Ovary (tissue), 9 donors: ENCODE results near the gene ACKR4. TPM values are rescaled to one million over a fixed set of nuclear protein-coding genes. Genes with fewer than 3 reads are reported as not detected.

ENCODE experiments used
- DNase-seq, 5 donors: peaks; one replicate each; pipeline ENCODE4 v3.0.0-alpha.2; 2019 to 2020
- H3K27ac ChIP-seq, 2 donors: fragments of 200-600 bp; one replicate each; pipeline versions ENCODE4 v1.5.1 to v1.8.0; 2019 to 2022
- H3K27me3 ChIP-seq: fragments of 200-600 bp; one replicate; pipeline ENCODE4 v1.8.0; 2022
- H3K36me3 ChIP-seq: fragments of 200-600 bp; sonication (generic); one replicate; pipeline ENCODE4 v1.5.1; 2019
- H3K4me1 ChIP-seq: one replicate; pipeline ENCODE4 v1.8.1; 2013; ENCODE audit warnings: mild to moderate bottlenecking, moderate library complexity; ENCODE audit not compliant: insufficient read depth
- H3K4me3 ChIP-seq: fragments of 200-600 bp; sonication (generic); one replicate; pipeline ENCODE4 v1.5.1; 2017
- H3K9me3 ChIP-seq, 2 donors: fragments of 200-600 bp in 1 of 2; sonication (generic) in 1 of 2; one replicate each; pipeline versions ENCODE4 v1.5.1 to v1.8.1; 2013 to 2019; ENCODE audit warnings: mild to moderate bottlenecking in 1 of 2, moderate library complexity in 1 of 2
- EP300 ChIP-seq: sonication (generic); formaldehyde crosslinking; IDR thresholded peaks from one replicate; pipeline ENCODE4 v1.6.1; 2017; ENCODE audit warnings: antibody characterized with exemption
- POLR2A ChIP-seq: fragments of 450-650 bp; IDR thresholded peaks from one replicate; pipeline ENCODE4 v1.6.1; 2017; ENCODE audit warnings: antibody characterized with exemption, mild to moderate bottlenecking, moderate library complexity
- WGBS, 3 donors: extraction: QIAGEN DNeasy Blood & Tissue Kit in 1 of 3; methylation state at CpG; one replicate each; pipeline versions ENCODE4 v1.1.5 to v1.1.7; 2013 to 2017; 5-methylcytosine and 5-hydroxymethylcytosine counted together
- intact Hi-C, 4 donors: fragments of 100-400 bp; cut with DNase I; formaldehyde crosslinking; loops; one replicate each; pipeline versions ENCODE4 v1.11.0 to v1.15.1; 2022 to 2023
- polyA plus RNA-seq, 2 donors: library from polyadenylated mRNA; stranded (reverse); fragments of 200-250 nt in 1 of 2; fragments of 350-450 nt in 1 of 2; fragmentation: Illumina TruSeq in 1 of 2; extraction: RNeasy Lipid Tissue Mini Kit (QIAGEN cat#74804) in 1 of 2; gene quantifications; one replicate each; pipeline ENCODE4 v1.2.3, GENCODE V29; 2013 to 2014
- total RNA-seq, 7 donors: library from RNA; depleted of rRNA in 2 of 7; stranded (reverse); fragments of >200 nt in 2 of 7; fragmentation: NEBNext Ultra II Directional in 3 of 7; extraction: Animal tissue kit (Norgen Biotek cat#: 25700) in 3 of 7; gene quantifications; one replicate each; pipeline versions ENCODE4 v1.1.0 to v1.2.4, GENCODE V29; 2016 to 2023
- TF ChIP-seq, protein P1 (sequence below), 3 donors: fragments of 450-650 bp in 2 of 3; fragments of 200-600 bp in 1 of 3; IDR thresholded peaks; one replicate each; pipeline versions ENCODE4 v1.5.1 to v1.8.0; 2016 to 2022; ENCODE audit warnings: antibody characterized with exemption in 3 of 3, mild to moderate bottlenecking in 1 of 3
- donor health status: DM: no; HTN: no; CAD: no; lungs with moderate emphysema.
- donor health status: DM: no; HTN: no; CAD: no.
- donor health status: Bipolar disorder and iron deficiency.
- donor health status: DM: yes; HTN: yes; CAD: no.
- donor health status: DM: no; HTN: no; CAD: no.
- donor health status: DM: yes; HTN: yes; CAD: no.

The ACKR4 gene
- total and polyA plus RNA-seq, 9 donors: 0.17 to 5.4 (median 0.30) TPM

DNA sequence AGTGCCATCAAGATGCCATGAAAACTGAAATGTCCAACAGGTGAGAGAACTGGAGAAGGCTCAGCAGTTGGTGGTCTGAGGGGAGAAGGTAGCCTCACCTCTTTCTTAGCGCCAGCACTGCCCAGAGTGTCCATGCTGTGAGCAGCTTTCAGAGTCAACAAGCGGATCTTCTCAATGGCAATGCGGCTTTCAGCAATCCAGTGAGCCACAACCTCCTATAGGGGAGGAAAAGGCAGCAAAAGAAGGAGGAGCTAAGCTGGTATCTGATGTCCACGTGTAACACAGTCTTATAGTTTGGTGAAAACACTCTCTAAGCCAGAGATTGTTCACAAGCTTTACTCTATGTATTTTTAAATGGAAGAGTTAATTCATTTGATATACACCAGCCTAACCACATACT lies 36.1 kb upstream of the ACKR4 start:
- DNase-seq: no peak
- Histone ChIP-seq H3K27ac (no peak overlapping the region), H3K4me1 (no peaks in the 10 kb centered on the region), H3K27me3 (no peaks in the 10 kb centered on the region), H3K9me3 (no peaks in the 10 kb centered on the region), H3K36me3 (no peaks in the 10 kb centered on the region), H3K4me3 (no peak overlapping the region)
- TF ChIP-seq, protein P1, sequence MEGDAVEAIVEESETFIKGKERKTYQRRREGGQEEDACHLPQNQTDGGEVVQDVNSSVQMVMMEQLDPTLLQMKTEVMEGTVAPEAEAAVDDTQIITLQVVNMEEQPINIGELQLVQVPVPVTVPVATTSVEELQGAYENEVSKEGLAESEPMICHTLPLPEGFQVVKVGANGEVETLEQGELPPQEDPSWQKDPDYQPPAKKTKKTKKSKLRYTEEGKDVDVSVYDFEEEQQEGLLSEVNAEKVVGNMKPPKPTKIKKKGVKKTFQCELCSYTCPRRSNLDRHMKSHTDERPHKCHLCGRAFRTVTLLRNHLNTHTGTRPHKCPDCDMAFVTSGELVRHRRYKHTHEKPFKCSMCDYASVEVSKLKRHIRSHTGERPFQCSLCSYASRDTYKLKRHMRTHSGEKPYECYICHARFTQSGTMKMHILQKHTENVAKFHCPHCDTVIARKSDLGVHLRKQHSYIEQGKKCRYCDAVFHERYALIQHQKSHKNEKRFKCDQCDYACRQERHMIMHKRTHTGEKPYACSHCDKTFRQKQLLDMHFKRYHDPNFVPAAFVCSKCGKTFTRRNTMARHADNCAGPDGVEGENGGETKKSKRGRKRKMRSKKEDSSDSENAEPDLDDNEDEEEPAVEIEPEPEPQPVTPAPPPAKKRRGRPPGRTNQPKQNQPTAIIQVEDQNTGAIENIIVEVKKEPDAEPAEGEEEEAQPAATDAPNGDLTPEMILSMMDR (IDR thresholded peaks at IDR 0.05): no peak
- TF ChIP-seq EP300: no peak
- 82 to 85% (median 84%) methylated on average over 4 of the region's 4 CpGs for WGBS, 3 donors
- intact Hi-C loops: no loop called here

DNA sequence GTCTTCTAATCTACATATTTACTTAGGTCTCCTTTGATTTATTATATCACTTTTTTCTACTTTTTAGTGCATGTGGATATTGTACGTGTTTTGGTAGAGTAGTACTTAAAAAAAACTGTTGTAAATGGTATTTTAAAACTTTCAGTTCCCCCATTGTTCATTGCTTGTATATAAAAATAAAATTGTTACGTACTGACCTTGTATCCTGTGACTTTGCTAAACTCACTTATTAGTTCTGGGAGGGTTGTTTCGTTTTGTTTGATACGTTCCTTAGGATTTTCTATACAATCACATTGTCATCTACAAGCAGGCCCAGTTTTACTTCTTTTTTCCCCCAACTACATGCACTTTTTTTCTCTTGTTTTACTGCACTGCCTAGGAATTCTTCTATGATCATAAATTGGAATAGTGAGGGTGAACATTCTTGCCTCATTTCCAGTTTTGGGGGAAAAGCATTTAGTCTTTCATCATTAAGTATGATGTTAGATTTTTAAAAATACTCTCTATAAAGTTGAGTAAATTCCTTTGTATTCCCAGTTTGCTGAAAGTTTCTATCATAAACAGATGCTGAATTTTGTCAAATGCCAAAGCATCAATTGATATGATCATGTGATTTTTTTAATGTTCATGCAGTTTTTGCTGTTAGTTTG lies 33.5 kb upstream of the ACKR4 start:
- no peaks in the 10 kb centered on the region for H3K4me1 ChIP-seq
- H3K27ac ChIP-seq: no peak overlapping the region
- no peaks in the 10 kb centered on the region for H3K27me3 ChIP-seq
- no peak for DNase-seq
- TF ChIP-seq, protein P1 (IDR thresholded peaks at IDR 0.05): no peak
- TF ChIP-seq POLR2A (no peak), EP300 (no peak)
- no peak overlapping the region for H3K4me3 ChIP-seq
- intact Hi-C loops: no loop called here
- H3K36me3 ChIP-seq: no peaks in the 10 kb centered on the region
- H3K9me3 ChIP-seq: no peaks in the 10 kb centered on the region
- 82 to 94% (median 92%) methylated on average over 4 of the region's 4 CpGs for WGBS, 3 donors

DNA sequence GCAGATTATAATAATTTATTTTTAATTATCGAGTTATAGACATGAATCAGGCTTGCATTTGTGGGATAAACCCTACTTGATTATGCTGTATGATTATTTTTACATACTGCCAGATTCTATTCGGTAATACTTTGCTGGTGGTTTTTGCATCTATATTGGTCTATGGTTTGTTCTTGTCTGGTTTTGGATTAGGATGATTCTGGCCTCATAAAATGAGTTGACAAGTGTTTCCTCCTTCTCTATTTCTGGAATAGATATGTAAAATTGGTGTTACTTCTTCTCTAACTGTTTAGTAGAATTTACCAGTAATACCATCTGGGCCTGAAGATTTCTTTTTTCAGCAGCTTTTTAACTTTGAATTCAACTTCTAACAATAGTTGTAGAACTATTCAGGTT lies 33.0 kb upstream of the ACKR4 start:
- Histone ChIP-seq H3K4me1 (no peaks in the 10 kb centered on the region), H3K27ac (no peak overlapping the region), H3K9me3 (no peaks in the 10 kb centered on the region), H3K27me3 (no peaks in the 10 kb centered on the region), H3K4me3 (no peak overlapping the region), H3K36me3 (no peaks in the 10 kb centered on the region)
- WGBS, 3 donors: 81 to 98% (median 97%) methylated on average over 2 of the region's 2 CpGs
- intact Hi-C loops: no loop called here
- TF ChIP-seq, protein P1 (IDR thresholded peaks at IDR 0.05): no peak
- TF ChIP-seq EP300: no peak
- TF ChIP-seq POLR2A: no peak
- no peak for DNase-seq

DNA sequence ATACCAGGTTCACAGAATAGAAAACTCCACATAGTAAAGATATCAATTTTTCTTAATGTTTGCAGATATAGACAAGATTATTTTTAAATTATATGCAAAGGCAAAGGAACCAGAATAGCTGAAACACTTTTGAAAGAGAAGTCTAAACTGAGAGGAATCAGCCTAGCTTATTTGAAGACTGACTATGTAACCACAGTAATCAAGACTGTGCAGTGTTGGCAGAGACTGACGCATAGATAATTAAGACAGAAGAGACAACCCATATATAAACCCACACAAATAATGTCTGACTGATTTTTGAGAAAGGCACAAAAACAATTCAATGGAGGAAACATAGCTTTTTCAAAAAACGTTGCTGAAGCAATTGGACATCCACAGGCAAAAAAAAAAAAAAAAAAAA lies 28.6 kb upstream of the ACKR4 start:
- no peak for DNase-seq
- TF ChIP-seq POLR2A (no peak), EP300 (no peak)
- TF ChIP-seq, protein P1 (IDR thresholded peaks at IDR 0.05): no peak
- Histone ChIP-seq H3K4me1 (no peaks in the 10 kb centered on the region), H3K36me3 (no peaks in the 10 kb centered on the region), H3K4me3 (no peak overlapping the region), H3K9me3 (no peaks in the 10 kb centered on the region), H3K27me3 (no peaks in the 10 kb centered on the region), H3K27ac (no peak overlapping the region)
- WGBS, 3 donors: 62 to 81% (median 63%) methylated on average over 2 of the region's 2 CpGs
- intact Hi-C loops: no loop called here
